ENCODE measurements around the gene RNF41.

The RNF41 gene

DNA sequence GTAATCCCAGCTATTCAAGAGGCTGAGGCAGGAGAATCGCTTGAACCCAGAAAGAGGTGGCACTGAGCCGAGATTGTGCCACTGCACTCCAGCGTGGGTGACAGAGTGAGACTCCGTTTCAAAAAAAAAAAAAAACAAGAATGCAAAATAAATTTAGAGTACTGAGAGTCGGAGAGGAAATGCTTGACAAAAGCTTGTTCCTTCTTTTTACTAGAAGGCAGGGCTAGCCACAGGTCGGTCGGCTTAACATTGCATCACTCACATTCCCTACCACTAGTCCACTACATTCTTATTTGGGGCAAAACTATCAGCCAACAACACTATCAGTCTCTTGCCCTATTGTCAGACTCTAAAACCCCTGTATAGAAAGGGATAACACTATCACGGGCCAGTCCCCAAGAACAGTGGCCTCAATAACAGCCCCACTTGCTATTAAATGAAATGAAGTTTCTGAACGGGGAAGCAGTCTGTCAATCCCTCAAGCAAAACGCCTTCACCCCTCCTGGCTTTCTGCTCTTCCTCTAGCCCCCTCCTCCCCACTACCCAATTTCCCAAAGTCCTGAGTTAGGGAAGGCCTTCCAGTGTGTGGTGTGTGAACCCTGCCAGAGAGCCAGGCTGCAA lies 1.0 kb downstream of the RNF41 start:
- peak overlapping the region; percentile 79 for H3K4me3 ChIP-seq (ENCODE audit: severe bottlenecking)
- TF ChIP-seq CTCF (IDR thresholded peaks at IDR 0.05; ENCODE audit: poor library complexity, severe bottlenecking) = no peak
- H3K36me3 ChIP-seq (ENCODE audit: low read depth) = peaks cover 7% of the 10 kb centered on the region
- DNase-seq (ENCODE audit: low spot score) = no peak
- no peaks in the 10 kb centered on the region for H3K9me3 ChIP-seq (ENCODE audit: severe bottlenecking)
- no peak for ATAC-seq (ENCODE audit: low read depth)
- peaks cover 3% of the 10 kb centered on the region for H3K4me1 ChIP-seq (ENCODE audit: insufficient read depth, poor library complexity, severe bottlenecking)
- H3K27ac ChIP-seq (ENCODE audit: poor library complexity, severe bottlenecking) = peak overlapping the region; percentile 81
- H3K27me3 ChIP-seq (ENCODE audit: insufficient read depth, poor library complexity, severe bottlenecking) = no peaks in the 10 kb centered on the region

- Histone ChIP-seq H3K4me3 (ENCODE audit: severe bottlenecking) (no peak overlapping the region), H3K4me1 (ENCODE audit: insufficient read depth, poor library complexity, severe bottlenecking) (peaks cover 3% of the 10 kb centered on the region), H3K27ac (ENCODE audit: poor library complexity, severe bottlenecking) (peak overlapping the region; percentile 81), H3K36me3 (ENCODE audit: low read depth) (peaks cover 13% of the 10 kb centered on the region), H3K27me3 (ENCODE audit: insufficient read depth, poor library complexity, severe bottlenecking) (no peaks in the 10 kb centered on the region), H3K9me3 (ENCODE audit: severe bottlenecking) (no peaks in the 10 kb centered on the region)
- ATAC-seq (ENCODE audit: low read depth) = no peak
- no peak for DNase-seq (ENCODE audit: low spot score)
- TF ChIP-seq CTCF (IDR thresholded peaks at IDR 0.05; ENCODE audit: poor library complexity, severe bottlenecking) = no peak
These were observed 1.9 kb downstream of the RNF41 start for GRCh38 chr12:56219840-56220239.

DNA sequence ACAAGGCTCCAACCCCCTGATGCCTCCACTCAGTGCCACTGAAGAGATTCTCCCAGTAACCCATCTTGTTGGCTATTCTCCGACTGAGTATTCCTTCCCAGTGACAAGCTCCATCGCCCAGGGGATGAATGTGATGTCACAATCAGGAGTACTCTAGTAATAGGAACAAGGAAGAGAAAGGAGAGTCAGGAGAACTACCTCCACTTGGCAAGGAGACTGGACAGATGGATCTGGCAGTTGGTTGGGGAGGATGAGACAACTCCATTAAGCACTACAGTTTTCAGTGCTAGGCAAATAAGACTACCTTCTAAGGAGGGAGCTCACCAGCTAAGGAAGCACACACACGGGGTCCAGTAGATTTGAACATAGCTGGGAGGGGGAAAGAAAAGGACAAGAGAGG lies 5.3 kb downstream of the RNF41 start:
- H3K4me3 ChIP-seq (ENCODE audit: severe bottlenecking) = no peak overlapping the region
- no peak for DNase-seq (ENCODE audit: low spot score)
- ATAC-seq (ENCODE audit: low read depth) = no peak
- peaks cover 45% of the 10 kb centered on the region for H3K36me3 ChIP-seq (ENCODE audit: low read depth)
- no peak overlapping the region for H3K27ac ChIP-seq (ENCODE audit: poor library complexity, severe bottlenecking)
- H3K4me1 ChIP-seq (ENCODE audit: insufficient read depth, poor library complexity, severe bottlenecking) = no peaks in the 10 kb centered on the region
- no peaks in the 10 kb centered on the region for H3K27me3 ChIP-seq (ENCODE audit: insufficient read depth, poor library complexity, severe bottlenecking)
- H3K9me3 ChIP-seq (ENCODE audit: severe bottlenecking) = no peaks in the 10 kb centered on the region
- no peak for TF ChIP-seq CTCF (IDR thresholded peaks at IDR 0.05; ENCODE audit: poor library complexity, severe bottlenecking)

DNA sequence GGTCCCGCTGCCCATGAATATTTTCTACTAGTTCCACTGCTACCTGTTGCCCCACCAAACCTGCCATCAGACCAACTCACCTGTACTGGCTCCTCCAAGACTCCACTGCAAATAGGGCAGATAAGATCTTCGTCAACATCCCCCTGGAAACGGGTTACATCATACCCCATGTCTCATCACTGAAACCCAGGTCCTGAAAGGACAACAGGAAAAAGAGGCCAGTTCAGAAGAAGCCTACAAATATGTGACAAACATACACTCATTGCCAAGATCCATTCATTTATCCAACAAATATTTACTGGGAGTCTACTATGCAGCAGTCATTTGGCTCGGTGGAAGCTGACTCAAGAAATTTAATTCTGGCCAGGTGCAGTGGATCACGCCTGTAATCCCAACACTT lies 7.8 kb downstream of the RNF41 start:
- DNase-seq (ENCODE audit: low spot score) (no peak), ATAC-seq (ENCODE audit: low read depth) (no peak)
- H3K27me3 ChIP-seq (ENCODE audit: insufficient read depth, poor library complexity, severe bottlenecking) = no peaks in the 10 kb centered on the region
- no peak overlapping the region for H3K4me3 ChIP-seq (ENCODE audit: severe bottlenecking)
- no peak overlapping the region for H3K27ac ChIP-seq (ENCODE audit: poor library complexity, severe bottlenecking)
- H3K36me3 ChIP-seq (ENCODE audit: low read depth) = peaks cover 70% of the 10 kb centered on the region
- TF ChIP-seq CTCF (IDR thresholded peaks at IDR 0.05; ENCODE audit: poor library complexity, severe bottlenecking) = no peak
- no peaks in the 10 kb centered on the region for H3K4me1 ChIP-seq (ENCODE audit: insufficient read depth, poor library complexity, severe bottlenecking)
- no peaks in the 10 kb centered on the region for H3K9me3 ChIP-seq (ENCODE audit: severe bottlenecking)

DNA sequence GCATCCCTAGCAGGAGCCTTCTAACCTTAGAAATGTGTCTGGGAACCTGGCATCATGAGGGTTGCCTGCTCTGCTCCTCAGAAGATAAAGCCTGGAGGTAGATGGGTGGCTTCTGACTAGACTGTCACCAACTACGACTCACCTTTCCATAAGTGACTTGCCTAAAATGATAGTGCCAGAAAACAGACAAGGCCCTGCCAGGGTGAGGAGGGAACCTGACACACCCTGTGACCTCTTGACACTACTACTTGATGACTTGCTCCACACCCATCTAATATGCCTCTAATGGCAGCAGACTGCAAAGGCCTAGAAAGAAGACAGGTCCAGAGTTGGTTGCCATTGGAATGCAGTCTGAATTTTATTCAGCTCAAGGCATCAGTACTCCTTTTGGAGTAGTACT lies 9.4 kb downstream of the RNF41 start:
- no peaks in the 10 kb centered on the region for H3K27me3 ChIP-seq (ENCODE audit: insufficient read depth, poor library complexity, severe bottlenecking)
- H3K4me1 ChIP-seq (ENCODE audit: insufficient read depth, poor library complexity, severe bottlenecking) = no peaks in the 10 kb centered on the region
- H3K27ac ChIP-seq (ENCODE audit: poor library complexity, severe bottlenecking) = no peak overlapping the region
- DNase-seq (ENCODE audit: low spot score) = no peak
- H3K36me3 ChIP-seq (ENCODE audit: low read depth) = peaks cover 85% of the 10 kb centered on the region
- TF ChIP-seq CTCF (IDR thresholded peaks at IDR 0.05; ENCODE audit: poor library complexity, severe bottlenecking) = no peak
- no peaks in the 10 kb centered on the region for H3K9me3 ChIP-seq (ENCODE audit: severe bottlenecking)
- no peak for ATAC-seq (ENCODE audit: low read depth)
- H3K4me3 ChIP-seq (ENCODE audit: severe bottlenecking) = no peak overlapping the region

Data from RWPE2 (cell line).